ENCODE measurements around the gene KCNC4.

Gene KCNC4

DNA sequence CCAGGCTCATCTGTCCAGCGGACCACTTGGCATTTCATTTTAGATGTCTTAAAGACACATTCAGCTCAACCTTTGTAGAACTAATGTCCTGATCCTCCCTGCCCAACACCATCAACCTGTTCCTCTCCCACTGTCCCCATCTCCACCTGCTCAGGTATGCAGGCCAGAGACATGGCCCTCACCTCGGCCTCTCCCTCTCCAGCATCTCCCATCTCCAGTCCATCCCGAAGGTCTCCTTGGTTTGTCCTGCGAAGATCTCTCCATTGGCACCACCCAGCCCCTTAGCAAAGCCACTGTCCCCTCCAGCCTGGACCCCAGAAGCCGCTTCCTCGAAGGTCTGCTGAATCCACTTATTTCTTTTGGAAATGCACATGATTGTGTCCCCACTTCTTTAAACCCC lies 20.9 kb upstream of the KCNC4 start:
- DNase-seq: no peak

- DNase-seq: no peak
Observed at GRCh38 chr1:110190282-110190929, 19.7 kb upstream of the KCNC4 start.

GRCh38 chr1:110192541-110192940 lies 17.6 kb upstream of the KCNC4 start:
- no peak for DNase-seq

- DNase-seq: no peak
Observed at GRCh38 chr1:110195196-110195595, 14.9 kb upstream of the KCNC4 start.

DNA sequence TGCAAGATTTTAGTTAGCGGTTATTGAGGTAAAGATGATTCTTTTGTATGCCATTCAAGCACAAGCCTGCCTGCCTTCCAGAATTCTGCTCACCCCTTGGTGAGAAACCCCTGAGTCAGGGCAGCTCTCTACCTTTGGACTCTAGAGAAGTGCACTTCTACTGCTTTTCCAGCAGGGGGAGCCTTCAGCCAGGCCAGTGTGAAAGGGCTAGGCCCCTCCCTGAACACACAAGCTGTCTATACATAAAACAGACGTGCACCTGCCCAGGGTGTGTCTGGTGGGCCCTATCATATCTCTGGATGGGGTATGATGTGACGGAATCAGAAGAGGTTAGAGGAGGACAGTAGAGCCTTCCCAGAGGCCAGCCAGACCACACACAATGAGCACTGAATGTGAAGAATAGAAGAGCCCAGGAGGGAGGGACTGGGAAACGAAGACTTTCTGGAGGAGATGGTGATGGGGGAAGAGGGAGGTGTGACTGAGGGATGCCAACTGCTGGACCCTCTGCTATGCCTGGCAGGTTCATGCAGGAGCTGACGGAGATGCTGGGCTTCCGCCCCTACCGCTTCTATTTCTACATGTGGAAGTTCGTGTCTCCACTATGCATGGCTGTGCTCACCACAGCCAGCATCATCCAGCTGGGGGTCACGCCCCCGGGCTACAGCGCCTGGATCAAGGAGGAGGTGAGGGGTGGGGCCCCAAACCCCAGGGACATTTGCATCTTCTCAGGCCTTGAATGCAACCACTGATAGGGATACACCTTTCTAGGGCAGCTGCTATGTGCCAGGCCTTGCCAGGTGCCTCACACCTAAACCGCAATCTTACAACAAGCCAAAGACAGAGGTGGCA lies 13.0 kb upstream of the KCNC4 start:
- DNase-seq: peak; percentile 60

- no peak for DNase-seq
Observed at GRCh38 chr1:110197905-110198629, 12.0 kb upstream of the KCNC4 start.

GRCh38 chr1:110198746-110199145 lies 11.4 kb upstream of the KCNC4 start:
- no peak for DNase-seq

- no peak for DNase-seq
Observed at GRCh38 chr1:110200190-110200589, 9.9 kb upstream of the KCNC4 start.

- DNase-seq: no peak
Observed at GRCh38 chr1:110200666-110201065, 9.4 kb upstream of the KCNC4 start.

- no peak for DNase-seq
Observed at GRCh38 chr1:110201157-110201825, 8.8 kb upstream of the KCNC4 start.

DNA sequence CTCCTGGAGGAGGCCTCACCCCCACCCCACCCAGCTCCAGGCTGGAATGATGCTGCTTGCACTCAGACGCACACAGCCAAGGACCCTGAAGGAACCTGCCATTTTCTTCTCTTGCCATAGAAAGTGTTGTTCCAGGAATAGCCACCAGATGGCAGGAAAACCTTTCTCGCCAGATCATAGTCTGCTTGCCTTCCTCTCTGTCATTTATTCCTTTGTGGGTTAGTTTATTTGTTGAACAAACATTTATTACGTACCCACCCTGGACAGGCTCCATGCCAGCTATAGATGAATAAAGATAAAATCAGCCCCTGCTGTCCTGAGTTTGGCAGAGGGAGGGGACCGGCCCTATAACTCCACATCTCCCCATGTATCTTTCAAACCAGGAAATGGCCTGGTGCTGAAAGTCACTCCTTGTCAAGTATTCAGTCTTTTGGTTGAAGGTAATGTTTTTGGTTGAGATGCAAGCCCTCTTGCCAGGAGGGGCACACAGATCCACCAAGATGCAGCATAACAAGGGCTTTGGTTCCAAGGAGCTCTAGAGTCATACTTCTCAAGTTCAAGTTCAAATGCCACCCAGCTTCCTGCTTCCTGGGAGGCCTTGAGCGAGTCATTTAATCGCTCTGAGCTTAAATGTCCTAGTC lies 7.0 kb upstream of the KCNC4 start:
- peak; percentile 76 for DNase-seq

GRCh38 chr1:110205156-110205555 lies 5.0 kb upstream of the KCNC4 start:
- no peak for DNase-seq

DNA sequence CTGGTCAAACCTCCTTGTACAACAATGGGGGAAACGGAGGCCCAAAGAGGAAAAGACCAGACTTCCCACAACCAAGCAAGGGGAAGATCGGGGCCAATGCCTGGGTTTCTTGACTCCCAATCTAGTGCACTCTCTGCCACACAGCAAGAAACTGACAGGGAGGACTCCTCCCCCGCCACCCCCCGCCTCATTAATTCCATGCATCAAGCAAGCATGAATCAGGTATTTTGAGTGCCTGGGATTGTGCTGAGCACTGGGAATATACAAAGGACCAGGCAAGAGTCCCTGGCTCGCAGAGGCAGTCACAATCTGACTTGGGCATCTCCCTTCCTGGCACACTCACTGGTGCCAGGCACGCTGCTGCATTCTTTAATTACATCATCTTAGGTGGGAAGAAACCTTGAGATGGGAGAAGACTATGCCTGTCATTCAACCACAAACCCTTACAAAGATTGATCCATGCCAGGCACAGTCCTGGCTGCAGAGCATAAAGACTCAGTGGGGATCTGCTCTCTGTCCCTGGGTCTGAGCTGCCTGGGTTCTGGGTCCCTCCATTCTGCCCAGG lies 4.4 kb upstream of the KCNC4 start:
- DNase-seq: no peak

GRCh38 chr1:110206261-110206920 lies 3.7 kb upstream of the KCNC4 start:
- DNase-seq: no peak

GRCh38 chr1:110207831-110208230 lies 2.3 kb upstream of the KCNC4 start:
- peak; percentile 50 for DNase-seq

DNA sequence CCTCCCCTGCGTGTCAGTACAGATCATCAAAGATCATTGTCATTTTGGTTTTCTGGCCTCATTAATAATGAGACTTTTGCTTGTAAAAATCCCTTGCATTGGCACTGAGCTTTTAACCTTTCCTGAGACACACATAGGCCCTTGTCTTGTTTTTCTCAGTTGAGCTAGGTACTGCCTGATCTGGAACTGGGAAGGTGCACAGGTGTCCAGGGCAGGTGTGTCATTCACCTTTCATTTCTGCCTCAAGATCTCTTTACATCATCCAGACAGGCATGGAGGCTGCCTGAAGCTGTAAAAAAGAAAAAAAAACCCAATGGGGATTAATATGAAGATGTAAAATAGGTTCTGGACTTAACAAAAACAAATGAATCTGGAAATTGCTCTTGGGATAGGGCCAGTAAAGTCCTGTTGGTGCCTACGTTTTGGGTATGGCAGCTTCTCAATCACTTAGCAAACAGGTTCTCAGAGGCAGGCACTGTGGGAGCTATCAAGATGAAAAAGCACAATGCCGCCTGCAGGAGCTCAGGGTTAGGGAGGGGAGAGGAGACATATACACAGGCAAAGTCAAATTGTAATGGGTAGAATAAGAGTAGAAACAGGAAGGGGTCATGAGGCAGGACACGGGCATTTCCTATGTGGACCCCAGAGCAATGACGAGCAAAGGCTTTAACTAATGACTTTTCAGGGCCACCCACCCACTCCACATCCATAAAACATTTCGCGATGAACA lies 1.0 kb upstream of the KCNC4 start:
- DNase-seq: peak; percentile 16

GRCh38 chr1:110210604-110211495 lies 736 bp downstream of the KCNC4 start:
- DNase-seq: peak; percentile 38

DNA sequence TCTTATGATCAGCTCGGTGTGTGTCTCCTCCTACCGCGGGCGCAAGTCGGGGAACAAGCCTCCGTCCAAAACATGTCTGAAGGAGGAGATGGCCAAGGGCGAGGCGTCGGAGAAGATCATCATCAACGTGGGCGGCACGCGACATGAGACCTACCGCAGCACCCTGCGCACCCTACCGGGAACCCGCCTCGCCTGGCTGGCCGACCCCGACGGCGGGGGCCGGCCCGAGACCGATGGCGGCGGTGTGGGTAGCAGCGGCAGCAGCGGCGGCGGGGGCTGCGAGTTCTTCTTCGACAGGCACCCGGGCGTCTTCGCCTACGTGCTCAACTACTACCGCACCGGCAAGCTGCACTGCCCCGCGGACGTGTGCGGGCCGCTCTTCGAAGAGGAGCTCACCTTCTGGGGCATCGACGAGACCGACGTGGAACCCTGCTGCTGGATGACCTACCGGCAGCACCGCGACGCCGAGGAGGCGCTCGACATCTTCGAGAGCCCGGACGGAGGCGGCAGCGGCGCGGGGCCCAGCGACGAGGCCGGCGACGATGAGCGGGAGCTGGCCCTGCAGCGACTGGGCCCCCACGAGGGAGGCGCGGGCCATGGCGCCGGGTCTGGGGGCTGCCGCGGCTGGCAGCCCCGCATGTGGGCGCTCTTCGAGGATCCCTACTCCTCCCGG lies 1.5 kb downstream of the KCNC4 start:
- no peak for DNase-seq
